Inferior parietal cortex (tissue), 1 donor: ENCODE data around the gene ERG.

ENCODE experiments used
- DNase-seq: peaks from one replicate; pipeline ENCODE4 v3.0.0-alpha.2; 2016; ENCODE audit errors: extremely low spot score

Gene ERG

GRCh38 chr21:38358666-38359065 lies 139.6 kb downstream of the ERG start:
- no peak for DNase-seq

GRCh38 chr21:38358098-38358497 lies 140.2 kb downstream of the ERG start:
- DNase-seq: no peak

GRCh38 chr21:38356883-38357625 lies 141.2 kb downstream of the ERG start:
- no peak for DNase-seq

GRCh38 chr21:38355992-38356781 lies 142.1 kb downstream of the ERG start:
- peak; percentile 78 for DNase-seq

- DNase-seq: no peak
Observed at GRCh38 chr21:38355353-38355752, 142.9 kb downstream of the ERG start.

GRCh38 chr21:38354746-38355145 lies 143.5 kb downstream of the ERG start:
- no peak for DNase-seq

- DNase-seq: no peak
Observed at GRCh38 chr21:38354231-38354630, 144.0 kb downstream of the ERG start.

GRCh38 chr21:38352536-38353219 lies 145.6 kb downstream of the ERG start:
- peak; percentile 69 for DNase-seq

- DNase-seq: no peak
Observed at GRCh38 chr21:38351961-38352521, 146.2 kb downstream of the ERG start.

GRCh38 chr21:38351176-38351959 lies 146.9 kb downstream of the ERG start:
- no peak for DNase-seq

GRCh38 chr21:38350684-38351083 lies 147.6 kb downstream of the ERG start:
- no peak for DNase-seq

GRCh38 chr21:38349977-38350376 lies 148.3 kb downstream of the ERG start:
- no peak for DNase-seq

GRCh38 chr21:38349111-38349746 lies 149.0 kb downstream of the ERG start:
- no peak for DNase-seq

- no peak for DNase-seq
Observed at GRCh38 chr21:38346286-38346685, 152.0 kb downstream of the ERG start.

- DNase-seq: no peak
Observed at GRCh38 chr21:38343691-38344090, 154.6 kb downstream of the ERG start.

GRCh38 chr21:38342739-38343138 lies 155.5 kb downstream of the ERG start:
- no peak for DNase-seq

- no peak for DNase-seq
Observed at GRCh38 chr21:38341546-38342012, 156.7 kb downstream of the ERG start.

GRCh38 chr21:38340131-38340530 lies 158.1 kb downstream of the ERG start:
- no peak for DNase-seq

GRCh38 chr21:38337793-38338192 lies 160.5 kb downstream of the ERG start:
- DNase-seq: no peak

- DNase-seq: no peak
Observed at GRCh38 chr21:38334866-38335265, 163.4 kb downstream of the ERG start.
